SKM-1 (cell line): ENCODE data around the gene SLC35F3.
"Not testable (repeated sequence)": the region's sequence is repeated elsewhere in the genome, so short reads cannot be mapped to it uniquely, and the experiment has no call there.

Experiments
- DNase-seq: peaks from one replicate; lab custom pipeline; 2025; ENCODE audit not compliant: unreplicated experiment; lab: John Stamatoyannopoulos, UW

SLC35F3 gene

DNA sequence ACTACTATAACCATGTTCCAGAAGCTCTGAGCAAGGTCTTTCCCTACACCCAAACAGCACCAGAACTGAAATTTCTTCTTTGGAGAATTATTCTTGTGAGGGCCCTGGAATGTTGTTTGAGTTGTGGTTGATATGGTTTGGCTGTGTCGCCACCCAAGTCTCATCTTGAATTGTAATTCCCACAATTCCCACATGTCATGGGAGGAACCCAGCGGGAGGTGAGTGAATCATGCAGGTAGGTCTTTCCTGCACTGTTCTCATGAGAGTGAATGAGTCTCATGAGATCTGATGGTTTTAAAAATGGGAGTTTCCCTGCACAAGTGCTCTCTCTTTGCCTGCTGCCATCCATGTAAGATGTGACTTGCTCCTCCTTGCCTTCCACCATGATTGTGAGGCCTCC, 272.4 kb downstream of the SLC35F3 start:
- not testable (repeated sequence) for DNase-seq

DNA sequence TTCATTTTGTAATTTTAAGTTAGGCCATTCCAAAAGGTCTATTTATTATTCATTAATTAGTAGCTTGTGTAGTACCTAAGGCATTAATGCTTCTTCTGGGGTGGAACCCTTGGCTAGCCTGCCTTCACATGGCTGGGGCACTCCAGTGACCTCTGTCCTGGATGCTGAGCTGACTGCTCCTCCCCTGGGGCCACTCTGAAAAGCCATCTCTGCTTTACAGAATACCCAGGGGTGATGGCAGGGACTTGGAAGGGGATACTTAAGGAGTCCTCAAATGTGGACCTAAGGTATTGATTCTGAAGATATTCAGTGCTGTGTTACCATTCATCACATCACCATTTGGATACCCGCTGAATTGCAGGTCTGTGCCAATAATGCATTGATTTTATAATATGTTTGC, 281.0 kb downstream of the SLC35F3 start:
- no peak for DNase-seq

GRCh38 chr1:234186037-234186688, 281.7 kb downstream of the SLC35F3 start:
- DNase-seq = no peak

DNA sequence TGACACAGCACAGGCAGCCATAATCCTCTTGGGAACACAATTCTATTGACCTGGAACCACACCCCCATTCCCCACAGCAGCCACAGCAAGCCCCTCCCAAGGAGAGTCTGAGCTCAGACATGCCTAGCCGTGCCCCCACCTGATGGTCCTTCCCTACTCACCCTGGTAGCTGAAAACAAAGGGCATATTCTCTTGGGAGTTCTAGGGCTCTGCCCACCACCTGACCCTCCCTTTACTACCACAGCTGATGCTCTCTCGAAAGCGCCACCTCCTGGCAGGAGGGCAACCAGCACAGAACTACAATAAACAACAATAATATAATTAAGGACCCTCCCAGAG, 283.9 kb downstream of the SLC35F3 start:
- no peak for DNase-seq

DNA sequence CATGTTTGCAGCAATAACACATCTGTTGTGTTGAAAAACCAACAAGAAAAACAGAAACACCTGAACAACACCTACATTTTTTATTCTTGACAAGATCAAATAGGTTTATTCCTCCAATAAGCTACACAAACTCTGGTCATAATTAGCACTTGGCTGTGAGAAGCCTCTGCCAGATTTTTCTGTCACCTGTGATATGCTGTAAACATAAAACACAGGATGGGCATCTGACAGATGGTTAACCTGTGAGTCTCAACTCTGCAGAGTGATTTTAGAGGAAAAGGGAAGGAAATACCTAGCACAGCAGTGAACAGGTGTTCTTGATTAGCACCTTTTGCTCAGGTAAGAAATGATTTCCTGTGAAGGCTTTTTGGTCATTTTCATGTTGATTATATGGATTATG, 293.4 kb downstream of the SLC35F3 start:
- no peak for DNase-seq

DNA sequence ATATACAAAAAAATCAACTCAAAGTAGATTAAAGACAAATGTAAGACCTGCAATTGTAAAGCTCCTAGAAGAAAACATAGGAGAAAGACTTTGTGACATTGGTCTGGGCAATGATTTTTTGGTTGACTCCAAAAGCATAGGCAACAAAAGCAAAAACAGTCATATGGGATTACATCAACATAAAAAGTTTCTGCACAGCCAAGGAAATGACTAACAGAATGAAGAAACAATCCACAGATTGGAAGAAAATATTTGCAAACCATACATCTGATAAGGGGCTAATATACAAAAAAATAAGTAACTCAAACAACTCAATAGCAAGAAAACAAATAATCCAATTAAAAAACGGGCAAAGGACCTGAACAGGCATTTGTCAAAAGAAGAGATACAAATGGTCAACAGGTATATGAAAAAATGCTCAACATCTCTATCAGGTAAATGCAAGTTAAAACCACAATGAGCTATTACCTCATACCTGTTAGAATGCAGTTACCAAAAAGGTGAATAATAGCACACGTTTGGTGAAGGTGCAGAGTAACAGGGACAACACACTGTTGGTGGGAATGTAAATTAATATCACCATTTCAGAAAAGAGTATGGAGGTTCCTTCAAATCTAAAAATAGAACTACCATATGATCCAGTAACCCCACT, 295.1 kb downstream of the SLC35F3 start:
- no peak for DNase-seq

GRCh38 chr1:234200566-234200965, 296.1 kb downstream of the SLC35F3 start:
- no peak for DNase-seq

DNA sequence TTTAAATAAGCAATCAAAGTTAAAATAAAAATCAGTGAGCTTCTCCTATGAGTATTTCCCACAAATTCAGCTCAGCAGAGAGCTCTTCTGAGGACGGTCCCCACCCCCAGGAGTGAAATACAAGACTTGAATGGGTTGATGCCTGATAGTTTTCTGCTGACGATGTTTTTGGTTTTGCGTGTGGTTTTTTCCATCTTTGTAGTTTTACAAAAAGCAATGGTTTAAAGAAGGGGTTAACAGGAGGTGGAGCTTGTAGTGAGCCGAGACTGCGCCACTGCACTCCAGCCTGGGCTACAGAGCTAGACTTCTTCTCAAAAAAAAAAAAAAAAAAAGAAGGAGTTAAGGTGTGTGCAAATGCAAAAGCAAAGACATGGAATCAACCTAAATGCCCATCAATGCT, 297.1 kb downstream of the SLC35F3 start:
- DNase-seq = no peak

- DNase-seq = no peak
Measured at GRCh38 chr1:234205966-234206365, 301.5 kb downstream of the SLC35F3 start.

- DNase-seq = no peak
Measured at GRCh38 chr1:234206651-234207284, 302.3 kb downstream of the SLC35F3 start.

DNA sequence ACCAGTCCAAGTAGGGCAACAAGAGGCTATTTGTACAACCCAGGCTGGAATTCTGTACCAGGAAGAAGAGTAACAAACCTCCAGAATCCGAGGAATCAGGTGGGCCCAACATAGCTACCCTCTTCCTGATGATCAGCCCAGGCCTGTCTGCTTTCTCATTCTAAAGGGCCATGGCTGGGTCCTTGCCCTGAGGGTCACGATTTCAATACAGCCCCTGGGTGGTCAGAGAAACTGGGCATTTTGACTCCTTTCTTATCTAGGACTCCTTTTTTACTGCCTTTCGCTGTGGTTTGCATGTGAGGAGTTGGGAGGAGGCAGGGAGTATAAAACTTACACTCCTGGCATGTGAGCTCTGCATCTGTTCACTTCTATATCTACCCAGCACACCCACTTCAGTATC, 303.9 kb downstream of the SLC35F3 start:
- no peak for DNase-seq

GRCh38 chr1:234208791-234209190, 304.3 kb downstream of the SLC35F3 start:
- no peak for DNase-seq

DNA sequence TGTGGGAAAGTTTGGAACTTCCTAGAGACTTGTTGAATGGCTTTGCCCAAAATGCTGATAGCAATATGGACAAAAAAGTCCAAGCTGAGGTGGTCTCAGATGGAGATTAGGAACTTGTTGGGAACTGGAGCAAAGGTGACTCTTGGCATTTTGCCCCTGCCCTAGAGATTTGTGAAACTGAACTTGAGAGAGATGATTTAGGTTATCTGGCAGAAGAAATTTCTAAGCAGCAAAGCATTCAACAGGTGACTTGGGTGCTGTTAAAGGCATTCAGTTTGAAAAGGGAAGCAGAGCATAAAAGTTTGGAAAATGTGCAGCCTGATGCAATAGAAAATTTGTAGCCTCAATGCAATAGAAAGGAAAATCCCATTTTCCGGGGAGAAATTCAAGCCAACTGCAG, 306.0 kb downstream of the SLC35F3 start:
- not testable (repeated sequence) for DNase-seq

GRCh38 chr1:234211855-234212254, 307.4 kb downstream of the SLC35F3 start:
- DNase-seq = not testable (repeated sequence)

DNA sequence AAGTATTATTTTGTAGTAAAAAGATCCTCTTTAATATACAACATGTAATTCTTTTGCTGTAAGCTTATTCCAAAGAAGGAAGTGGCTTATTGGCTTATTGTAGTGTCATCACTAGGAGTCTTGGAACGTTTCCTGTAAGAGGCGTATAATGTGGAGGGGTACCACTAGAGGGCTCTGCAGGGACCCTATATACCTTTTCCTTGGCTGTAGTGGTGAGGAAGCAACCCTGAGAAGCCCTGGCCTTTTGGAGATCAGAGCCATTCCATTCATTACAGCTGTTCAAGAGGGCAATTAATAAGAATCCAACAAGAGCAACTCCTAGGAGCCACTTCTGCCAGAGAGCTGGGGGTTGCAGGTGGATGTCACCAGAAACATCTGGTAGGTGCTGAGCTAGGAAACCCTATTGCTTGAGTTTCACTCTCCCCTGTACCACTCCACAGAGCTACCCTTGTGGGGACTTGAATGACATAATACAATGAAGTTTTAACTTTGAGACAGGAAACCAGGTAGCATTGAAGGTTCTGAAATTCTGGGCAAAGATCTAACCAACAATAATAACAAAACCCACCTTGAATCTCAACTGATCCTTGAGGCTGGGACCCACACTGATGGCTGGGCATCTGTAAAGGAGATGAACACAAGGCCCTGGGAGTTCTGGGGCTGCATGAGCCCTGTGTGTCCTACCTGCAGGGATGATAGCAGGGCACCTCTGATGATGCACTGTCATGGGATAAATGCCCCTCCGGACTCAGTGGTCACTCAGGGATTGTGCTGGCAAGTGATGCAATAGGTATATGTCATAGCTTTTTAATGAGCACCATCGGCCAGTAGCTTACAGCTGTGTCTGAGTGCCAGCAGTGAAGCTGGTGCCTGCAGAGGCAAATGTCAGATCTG, 308.5 kb downstream of the SLC35F3 start:
- DNase-seq = peak; percentile 84

- DNase-seq = peak; percentile 91
Measured at GRCh38 chr1:234213658-234214128, 309.2 kb downstream of the SLC35F3 start.

GRCh38 chr1:234214129-234214910, 309.8 kb downstream of the SLC35F3 start:
- peak; percentile 77 for DNase-seq

DNA sequence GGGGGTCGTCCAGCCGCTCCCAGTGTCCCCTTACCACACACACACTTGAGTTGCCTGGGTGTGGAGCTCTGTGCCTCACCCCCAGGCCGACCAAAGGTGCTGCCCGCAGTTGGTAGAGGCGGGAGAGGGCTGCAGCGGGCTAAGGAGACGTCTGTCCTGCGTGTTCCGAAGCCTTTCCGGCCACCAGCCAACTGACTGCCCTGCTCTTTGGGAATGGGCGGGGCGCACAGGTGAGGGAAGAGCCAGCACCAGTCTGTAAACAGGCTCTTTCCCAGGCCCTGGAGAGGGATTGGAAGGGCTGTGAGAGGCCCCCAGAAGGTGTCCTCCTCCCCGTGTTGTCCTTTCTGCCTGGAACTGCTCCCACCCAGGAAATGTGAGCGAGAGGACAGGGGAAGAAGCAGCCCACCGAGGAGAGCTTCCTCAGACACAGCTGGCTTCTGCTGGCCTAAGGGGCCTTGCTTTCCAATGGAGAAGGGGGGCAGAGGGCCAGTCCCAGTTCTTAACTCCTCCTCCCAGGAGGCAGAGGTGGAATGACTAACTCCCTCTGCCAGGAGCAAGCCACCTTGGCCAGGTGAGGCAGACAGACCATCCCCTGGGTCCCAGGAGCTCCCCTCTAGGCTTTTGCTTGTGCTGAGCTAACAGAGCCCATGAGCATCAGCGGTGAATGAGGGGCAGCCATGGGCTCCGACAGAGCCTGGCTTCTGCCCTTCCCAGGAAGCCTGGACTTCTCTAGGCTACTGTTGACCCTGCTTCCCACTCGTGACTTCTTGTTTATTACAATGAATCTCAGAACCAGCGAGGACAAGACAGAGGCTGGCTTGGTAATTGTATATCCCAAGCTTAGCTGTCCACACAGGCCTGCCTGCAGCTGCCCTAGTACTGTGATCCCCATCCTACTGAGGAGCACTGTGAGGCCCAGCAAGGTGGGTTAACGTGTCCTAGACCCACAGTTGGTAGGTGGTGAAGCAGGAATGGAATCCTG, 310.7 kb downstream of the SLC35F3 start:
- DNase-seq = no peak

DNA sequence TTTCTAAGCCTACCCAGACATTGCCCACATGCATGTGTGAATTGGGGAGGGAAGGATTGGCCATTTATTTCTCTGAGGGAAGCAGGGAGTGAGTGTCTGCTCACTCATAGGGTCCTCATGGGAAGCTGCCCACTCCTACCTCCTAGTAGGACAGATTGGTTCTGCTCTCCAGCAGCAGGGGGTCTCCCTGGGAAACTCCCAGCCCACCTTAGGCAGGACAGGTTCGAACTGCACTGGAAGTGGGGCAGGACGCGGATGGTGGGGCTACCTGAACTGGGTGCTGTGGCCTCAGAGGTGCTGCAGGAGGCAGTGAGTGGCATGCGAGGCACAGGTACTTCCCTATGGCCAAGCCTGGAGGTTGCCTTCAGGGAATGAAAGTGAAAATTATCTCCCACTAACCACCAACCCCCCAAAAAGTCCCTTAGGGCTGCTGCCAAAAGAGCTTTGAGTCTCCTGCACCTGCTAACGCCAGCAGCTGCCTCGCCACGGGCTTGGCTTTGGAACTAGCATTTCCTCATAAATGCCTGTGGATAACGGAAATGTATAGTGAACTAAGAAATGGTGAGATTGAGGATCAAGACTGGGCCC, 311.7 kb downstream of the SLC35F3 start:
- no peak for DNase-seq
